ENCODE measurements around the gene TBC1D10A. TPM values are rescaled to one million over a fixed set of nuclear protein-coding genes. Genes with fewer than 3 reads are reported as not detected.

The TBC1D10A gene
- total RNA-seq, 2 experiments from 2014 or later = 38.9 to 41.8 TPM

DNA sequence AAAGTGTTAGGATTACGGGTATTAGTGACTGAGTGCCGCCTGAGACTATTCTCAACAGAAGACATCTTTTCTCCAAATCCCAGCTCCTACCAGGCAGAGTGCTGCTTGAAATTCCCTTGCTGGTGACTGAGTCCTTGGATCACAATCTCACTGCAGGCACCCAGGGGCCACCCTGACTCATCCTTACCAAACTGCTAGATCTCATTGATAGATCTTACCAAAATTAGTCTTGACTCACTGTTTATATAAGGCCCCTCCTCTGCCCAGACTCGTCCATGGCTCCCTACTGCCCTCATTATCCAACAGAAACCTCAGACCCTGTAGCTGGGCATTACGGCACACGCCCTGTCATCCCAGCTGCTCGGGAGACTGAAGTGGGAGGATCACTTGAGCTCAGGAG, 14.7 kb downstream of the TBC1D10A start:
- peak in 1 of 14 experiments; percentile 45 for DNase-seq
- H3K4me1 ChIP-seq (ENCODE audit: insufficient read depth, low read length) = peaks cover 99% of the 10 kb centered on the region
- no peaks in the 10 kb centered on the region for H3K9me3 Mint-ChIP-seq
- POLR2A ChIA-PET = interaction anchor here (1.2 to 6.4 kb wide), 4 partner anchors 13 to 44 kb away, joined by 3 to 66 read pairs (median 32); partner anchors contain the start of genes CASTOR1, CCDC157, SF3A1 and TBC1D10A
- no peaks in the 10 kb centered on the region for H3K27me3 Mint-ChIP-seq
- H3K27ac Mint-ChIP-seq = peak overlapping the region; percentile 83
- H3K27me3 ChIP-seq (ENCODE audit: control insufficient read depth in 1 of 2, insufficient read depth in 2 of 2, low read length in 2 of 2) = no peaks in the 10 kb centered on the region
- H3K36me3 ChIP-seq (ENCODE audit: insufficient read depth, low read length) = peaks cover 11% of the 10 kb centered on the region
- TF ChIP-seq CTCF (IDR thresholded peaks at IDR 0.05) = no peak
- no peak overlapping the region for H3K4me3 ChIP-seq (ENCODE audit: low read length)
- peaks cover 93% of the 10 kb centered on the region for H3K4me1 Mint-ChIP-seq (ENCODE audit: low read depth)
- peak overlapping the region; percentile 32 for H3K4me3 Mint-ChIP-seq
- intact Hi-C loops (cut with DNase I, micrococcal nuclease) = loop anchor here in 1 of 2 experiments (2.0 kb wide), 1 partner anchor 15 kb away; no protein-coding TSS in a partner anchor
- H3K36me3 Mint-ChIP-seq (ENCODE audit: low read depth) = peaks cover 29% of the 10 kb centered on the region
- no peak for ATAC-seq (ENCODE audit: poor library complexity)
- CTCF ChIA-PET = no interaction called here
- peak overlapping the region; percentile 62 to 86 for H3K27ac ChIP-seq (ENCODE audit: low read depth in 1 of 2, low read length in 2 of 2)
- no peaks in the 10 kb centered on the region for H3K9me3 ChIP-seq (ENCODE audit: control insufficient read depth in 1 of 2, insufficient read depth in 1 of 2, low read length in 2 of 2)

GRCh38 chr22:30310881-30311771, 15.6 kb downstream of the TBC1D10A start:
- H3K4me3 ChIP-seq (ENCODE audit: low read length) = no peak overlapping the region
- H3K27ac Mint-ChIP-seq = peak overlapping the region; percentile 83
- DNase-seq = no peak
- H3K27ac ChIP-seq (ENCODE audit: low read depth in 1 of 2, low read length in 2 of 2) = peak overlapping the region; percentile 62 to 86
- no peak for ATAC-seq (ENCODE audit: poor library complexity)
- H3K36me3 ChIP-seq (ENCODE audit: insufficient read depth, low read length) = peaks cover 11% of the 10 kb centered on the region
- peaks cover 94% of the 10 kb centered on the region for H3K4me1 Mint-ChIP-seq (ENCODE audit: low read depth)
- no peaks in the 10 kb centered on the region for H3K9me3 Mint-ChIP-seq
- intact Hi-C loops (cut with DNase I, micrococcal nuclease) = loop anchor here in 1 of 2 experiments (2.0 kb wide), 1 partner anchor 14 kb away; no protein-coding TSS in a partner anchor
- H3K36me3 Mint-ChIP-seq (ENCODE audit: low read depth) = peaks cover 26% of the 10 kb centered on the region
- no peaks in the 10 kb centered on the region for H3K9me3 ChIP-seq (ENCODE audit: control insufficient read depth in 1 of 2, insufficient read depth in 1 of 2, low read length in 2 of 2)
- H3K4me3 Mint-ChIP-seq = peak overlapping the region; percentile 18
- H3K4me1 ChIP-seq (ENCODE audit: insufficient read depth, low read length) = peaks cover 95% of the 10 kb centered on the region
- ChIA-PET POLR2A (interaction anchor here (1.5 to 11.8 kb wide), 6 partner anchors 13 to 113 kb away, joined by 7 to 290 read pairs (median 53); partner anchors contain the start of genes CASTOR1, CCDC157, SF3A1 and TBC1D10A), CTCF (interaction anchor here (0.9 kb wide), 1 partner anchor 23 kb away, joined by 8 read pairs; no protein-coding TSS in a partner anchor)
- no peaks in the 10 kb centered on the region for H3K27me3 ChIP-seq (ENCODE audit: control insufficient read depth in 1 of 2, insufficient read depth in 2 of 2, low read length in 2 of 2)
- TF ChIP-seq CTCF (IDR thresholded peaks at IDR 0.05) = no peak
- no peaks in the 10 kb centered on the region for H3K27me3 Mint-ChIP-seq

DNA sequence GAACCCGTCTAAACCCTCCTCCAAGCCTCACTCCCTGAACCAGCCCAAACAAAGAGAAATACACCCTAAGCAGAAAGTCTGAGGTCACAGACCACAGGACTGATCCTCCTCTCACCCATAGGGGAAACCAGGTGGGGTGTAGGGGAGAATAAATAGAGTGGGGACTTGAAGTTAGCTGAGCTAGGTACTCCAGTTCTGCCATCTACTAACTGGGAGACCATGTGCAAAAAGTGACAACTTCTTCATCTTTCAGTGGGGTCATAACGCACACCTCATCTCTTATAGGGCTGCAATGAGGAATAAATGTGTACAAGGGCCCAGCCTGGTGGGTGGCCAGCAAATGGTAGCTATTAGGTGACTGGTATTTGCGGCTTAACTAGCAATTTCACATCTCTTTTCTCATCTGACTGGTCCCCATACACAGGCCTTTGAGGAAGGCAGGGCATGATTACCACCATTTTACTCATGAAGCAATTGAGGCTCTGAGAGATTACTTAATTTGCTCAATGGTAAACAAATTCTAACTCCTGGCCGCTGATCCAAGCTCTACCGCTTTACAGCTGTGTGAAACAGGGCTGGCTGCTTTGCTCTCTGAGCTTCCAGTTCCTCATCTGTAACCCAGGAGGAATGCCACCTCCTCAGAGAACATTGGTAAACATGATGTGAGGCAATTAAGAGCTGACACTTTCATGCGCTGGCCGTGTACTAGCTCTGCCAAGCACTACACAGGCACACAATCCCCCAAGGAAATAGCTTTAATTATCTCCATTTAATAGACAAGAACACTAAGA, 16.6 kb downstream of the TBC1D10A start:
- H3K4me3 ChIP-seq (ENCODE audit: low read length) = no peak overlapping the region
- peak overlapping the region; percentile 76 for H3K4me3 Mint-ChIP-seq
- peak in 4 of 14 experiments; percentile 45 to 68 (median 65) for DNase-seq

More for the DNA sequence above, 16.6 kb downstream of the TBC1D10A start:
- Mint-ChIP-seq H3K27me3 (no peaks in the 10 kb centered on the region), H3K9me3 (no peaks in the 10 kb centered on the region), H3K36me3 (ENCODE audit: low read depth) (peaks cover 18% of the 10 kb centered on the region), H3K4me1 (ENCODE audit: low read depth) (peaks cover 94% of the 10 kb centered on the region), H3K27ac (peak overlapping the region; percentile 83)
- TF ChIP-seq CTCF (IDR thresholded peaks at IDR 0.05) = no peak
- peak; percentile 50 for ATAC-seq (ENCODE audit: poor library complexity)
- CTCF ChIA-PET = interaction anchor here (0.6 to 0.9 kb wide), 2 partner anchors 13 to 22 kb away, joined by 3 to 8 read pairs; no protein-coding TSS in a partner anchor
- intact Hi-C loops (cut with DNase I, micrococcal nuclease) = loop anchor here (2.0 to 5.0 kb wide), 2 partner anchors 15 to 127 kb away; no protein-coding TSS in a partner anchor
- peaks cover 5% of the 10 kb centered on the region for H3K36me3 ChIP-seq (ENCODE audit: insufficient read depth, low read length)
- peaks cover 95% of the 10 kb centered on the region for H3K4me1 ChIP-seq (ENCODE audit: insufficient read depth, low read length)
- POLR2A ChIA-PET = interaction anchor here (1.5 to 11.8 kb wide), 4 partner anchors 13 to 113 kb away, joined by 7 to 290 read pairs (median 138); partner anchors contain the start of genes CASTOR1, CCDC157, SF3A1 and TBC1D10A
- H3K27me3 ChIP-seq (ENCODE audit: control insufficient read depth in 1 of 2, insufficient read depth in 2 of 2, low read length in 2 of 2) = no peaks in the 10 kb centered on the region
- H3K27ac ChIP-seq (ENCODE audit: low read depth in 1 of 2, low read length in 2 of 2) = peak overlapping the region; percentile 62 to 86
- H3K9me3 ChIP-seq (ENCODE audit: control insufficient read depth in 1 of 2, insufficient read depth in 1 of 2, low read length in 2 of 2) = no peaks in the 10 kb centered on the region

Measured in CD4-positive, alpha-beta T cell (primary cell).